ENCODE results near the gene NDUFA7.

Gene NDUFA7

DNA sequence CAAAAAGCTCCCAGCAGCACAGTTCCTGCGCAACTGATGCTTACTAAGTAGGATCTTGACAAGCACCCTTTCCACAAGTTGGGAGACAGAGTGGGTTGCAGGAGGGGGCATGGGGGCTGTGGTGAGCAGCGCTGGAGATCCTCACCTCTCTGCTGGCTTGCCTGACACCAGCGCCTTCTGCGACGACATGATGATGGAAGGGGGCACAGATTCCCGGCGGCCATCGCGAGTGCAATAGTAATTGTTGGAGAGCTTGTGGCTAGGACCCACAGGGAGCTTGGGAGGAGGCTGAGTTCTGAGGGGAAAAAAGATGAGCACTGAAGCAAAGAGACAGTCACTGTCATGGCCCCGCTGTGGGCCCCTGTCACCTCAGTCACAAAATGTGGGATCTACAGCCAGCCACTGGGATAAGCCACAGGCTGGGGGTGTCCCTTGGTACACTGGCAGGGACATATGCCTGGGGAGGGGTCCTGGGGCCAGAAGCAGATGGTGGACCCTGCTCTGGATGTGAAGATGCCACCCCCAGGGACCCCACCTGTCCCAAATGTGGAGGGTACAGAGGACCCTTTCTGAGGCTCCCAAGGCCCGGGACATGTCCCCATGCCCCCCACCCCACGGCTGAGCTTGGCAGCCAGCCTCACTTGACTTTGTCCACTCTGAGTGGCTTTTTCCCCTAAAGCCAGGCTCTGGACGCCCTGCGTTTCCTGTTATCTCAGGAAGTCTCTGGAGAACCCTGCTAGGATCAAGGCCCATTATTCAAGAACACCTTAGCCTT lies 4.6 kb downstream of the NDUFA7 start:
- TF ChIP-seq, protein P1, sequence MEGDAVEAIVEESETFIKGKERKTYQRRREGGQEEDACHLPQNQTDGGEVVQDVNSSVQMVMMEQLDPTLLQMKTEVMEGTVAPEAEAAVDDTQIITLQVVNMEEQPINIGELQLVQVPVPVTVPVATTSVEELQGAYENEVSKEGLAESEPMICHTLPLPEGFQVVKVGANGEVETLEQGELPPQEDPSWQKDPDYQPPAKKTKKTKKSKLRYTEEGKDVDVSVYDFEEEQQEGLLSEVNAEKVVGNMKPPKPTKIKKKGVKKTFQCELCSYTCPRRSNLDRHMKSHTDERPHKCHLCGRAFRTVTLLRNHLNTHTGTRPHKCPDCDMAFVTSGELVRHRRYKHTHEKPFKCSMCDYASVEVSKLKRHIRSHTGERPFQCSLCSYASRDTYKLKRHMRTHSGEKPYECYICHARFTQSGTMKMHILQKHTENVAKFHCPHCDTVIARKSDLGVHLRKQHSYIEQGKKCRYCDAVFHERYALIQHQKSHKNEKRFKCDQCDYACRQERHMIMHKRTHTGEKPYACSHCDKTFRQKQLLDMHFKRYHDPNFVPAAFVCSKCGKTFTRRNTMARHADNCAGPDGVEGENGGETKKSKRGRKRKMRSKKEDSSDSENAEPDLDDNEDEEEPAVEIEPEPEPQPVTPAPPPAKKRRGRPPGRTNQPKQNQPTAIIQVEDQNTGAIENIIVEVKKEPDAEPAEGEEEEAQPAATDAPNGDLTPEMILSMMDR (IDR thresholded peaks at IDR 0.05), result no peak

DNA sequence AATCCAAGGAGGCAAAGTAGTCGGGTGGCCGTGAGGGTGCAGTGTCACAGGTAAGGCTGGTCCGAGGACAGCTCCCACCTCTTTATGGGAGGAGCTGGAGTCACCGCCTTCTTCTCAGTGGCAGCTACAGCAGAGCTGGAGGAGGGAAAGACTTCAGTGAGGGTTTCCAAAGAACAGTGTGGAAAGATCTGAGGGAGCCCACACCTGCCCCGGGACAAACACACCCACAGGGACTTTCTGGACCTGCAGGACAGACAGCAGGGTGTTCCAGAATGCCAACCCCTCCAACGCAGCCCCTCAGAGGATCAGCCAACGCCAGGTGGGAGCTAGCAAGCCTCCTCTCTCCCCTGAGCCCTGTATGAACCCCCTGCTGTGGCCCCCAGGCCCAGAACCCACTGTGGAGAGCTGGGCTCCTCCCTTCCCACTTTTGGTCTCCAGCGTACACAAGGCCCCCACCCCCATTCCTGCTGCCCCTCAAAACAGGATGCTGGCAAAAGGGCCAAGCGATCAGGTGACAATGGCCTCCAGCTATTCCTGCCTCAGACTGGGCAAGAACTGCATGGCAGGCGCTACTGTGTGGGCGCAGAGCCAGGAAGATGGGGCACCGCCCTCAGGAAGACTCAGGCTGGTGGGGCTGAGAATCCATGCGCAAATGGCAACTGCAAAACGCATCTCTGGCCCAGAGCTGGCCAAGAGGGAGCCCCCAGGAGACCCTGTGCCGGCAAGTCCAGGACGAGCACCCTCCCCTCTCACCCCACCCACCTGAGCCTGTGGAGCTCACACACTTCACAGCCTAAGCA lies 9.5 kb downstream of the NDUFA7 start:
- TF ChIP-seq, protein P1 (IDR thresholded peaks at IDR 0.05), result no peak

DNA sequence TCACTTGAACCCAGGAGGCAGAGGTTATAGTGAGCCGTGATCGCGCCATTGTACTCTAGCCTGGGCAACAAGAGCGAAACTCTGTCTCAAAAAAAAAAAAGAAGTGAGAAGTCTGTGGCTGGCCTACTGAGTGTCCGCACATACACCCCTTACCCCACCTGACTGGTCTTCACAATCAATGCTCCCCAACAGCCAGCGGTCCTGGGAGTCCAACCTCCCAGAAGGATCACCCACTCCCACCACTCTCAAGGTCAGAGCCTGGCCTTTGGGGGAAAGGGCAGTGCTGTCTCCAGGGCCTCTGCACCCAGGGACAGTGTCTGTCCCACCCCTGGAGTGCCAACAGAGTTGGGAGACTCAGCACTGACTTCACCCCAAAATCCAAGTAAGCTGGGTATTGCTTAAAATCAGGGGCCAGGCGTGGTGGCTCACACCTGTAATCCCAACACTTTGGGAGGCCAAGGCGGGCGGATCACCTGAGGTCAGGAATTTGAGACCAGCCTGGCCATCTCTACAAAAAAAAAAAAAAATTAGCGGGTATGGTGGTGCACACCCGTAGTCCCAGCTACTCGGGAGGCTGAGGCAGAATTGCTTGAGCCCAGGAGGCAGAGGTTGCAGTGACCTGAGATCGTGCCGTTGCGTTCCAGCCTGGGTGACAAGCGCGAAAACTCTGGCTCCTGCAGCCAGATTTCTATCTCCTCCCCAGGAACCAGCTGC lies 10.7 kb downstream of the NDUFA7 start:
- TF ChIP-seq, protein P1 (IDR thresholded peaks at IDR 0.05), result no peak

DNA sequence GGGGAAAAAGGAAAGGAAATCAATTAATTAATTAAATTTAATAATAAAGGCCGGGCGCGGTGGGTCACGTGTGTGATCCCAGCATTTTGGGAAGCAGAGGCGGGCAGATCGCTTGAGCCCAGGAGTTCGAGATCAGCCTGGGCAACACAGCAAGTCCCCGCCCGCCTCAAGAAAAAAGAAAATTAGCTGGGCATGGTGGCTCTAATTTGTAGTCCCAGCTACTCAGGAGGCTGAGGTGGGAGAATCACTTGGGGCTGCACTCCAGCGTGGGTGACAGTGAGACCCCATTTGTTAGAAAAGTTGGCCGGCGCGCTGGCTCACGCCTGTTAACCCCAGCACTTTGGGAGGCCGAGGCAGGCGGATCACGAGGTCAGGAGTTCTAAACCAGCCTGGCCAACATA lies 12.3 kb downstream of the NDUFA7 start:
- TF ChIP-seq, protein P1 (IDR thresholded peaks at IDR 0.05), result no peak

DNA sequence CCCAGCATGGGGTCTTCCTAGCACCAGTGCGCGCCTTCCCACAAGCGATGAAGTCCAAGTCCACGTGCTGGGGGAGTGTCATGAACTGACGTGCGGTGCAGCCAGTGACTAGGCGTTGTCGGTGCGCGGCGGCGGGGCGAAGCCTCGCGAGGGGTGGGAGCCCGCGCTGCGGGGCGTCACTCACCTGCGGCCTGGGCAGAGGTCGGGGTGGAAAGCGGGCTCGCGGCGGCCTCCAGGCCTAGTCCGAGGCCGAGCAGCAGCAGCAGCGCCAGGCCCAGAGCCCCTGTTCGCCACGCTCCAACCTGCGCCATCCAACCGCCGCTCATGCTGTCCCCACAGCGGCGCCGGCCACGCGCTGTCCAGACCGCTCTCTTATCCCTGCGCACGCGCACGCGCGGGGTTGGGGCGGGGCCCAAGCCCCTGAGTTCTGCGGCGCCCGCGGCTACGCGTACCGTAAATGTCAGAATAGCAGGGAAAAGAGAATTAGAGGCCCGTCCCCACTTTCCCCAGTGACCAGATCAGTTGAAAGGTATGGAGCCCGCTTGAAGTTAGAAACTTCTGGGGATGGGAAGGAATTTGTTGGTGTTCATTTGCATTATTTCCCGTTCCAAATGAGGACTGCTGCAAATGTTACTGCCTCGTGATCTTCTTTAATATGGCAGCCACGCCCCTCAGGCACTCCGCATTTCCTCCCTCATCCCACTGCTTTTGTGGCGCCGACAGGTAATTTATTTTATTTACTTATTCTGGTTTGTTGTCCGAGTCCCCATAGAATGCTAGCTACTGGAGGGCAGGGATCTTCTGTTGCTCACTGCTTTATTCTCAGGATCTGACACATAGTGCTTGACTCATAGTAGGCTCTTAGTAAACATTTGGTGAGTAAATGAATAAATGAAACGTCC lies 13.0 kb downstream of the NDUFA7 start, which contains the start of gene CD320:
TSS of gene CD320 (minus strand) at position 394 of the 902 bp plus-strand sequence. CDS start at position 326, 68 bp downstream.
- TF ChIP-seq, protein P1 (IDR thresholded peaks at IDR 0.05), result no peak

DNA sequence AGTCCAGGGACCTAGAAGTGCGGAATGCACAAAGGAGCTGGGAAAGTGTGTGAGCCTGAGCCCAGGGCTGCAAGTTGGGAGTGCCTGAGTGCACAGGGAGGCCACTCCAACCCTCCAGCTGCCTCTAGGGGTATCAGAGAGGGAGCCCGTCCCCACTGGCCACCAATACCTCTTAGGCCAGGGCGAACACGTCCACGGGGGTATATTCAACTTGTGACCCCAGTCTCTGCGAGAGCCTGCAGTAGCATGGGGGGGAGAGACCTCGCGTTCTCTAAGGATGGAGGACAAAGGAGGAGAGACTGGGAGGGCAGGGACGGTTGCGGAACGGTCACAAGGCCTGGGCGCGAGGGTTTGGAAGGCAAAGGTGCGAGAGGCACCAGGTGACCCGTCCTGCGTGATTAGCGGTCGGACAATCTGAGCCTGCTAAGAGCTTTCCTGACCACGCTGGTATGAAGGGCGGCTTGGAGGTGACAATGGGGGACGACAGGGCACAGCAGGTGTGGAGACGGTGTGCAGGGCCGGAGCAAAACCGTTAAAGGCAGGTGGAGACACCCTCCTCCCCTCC lies 13.7 kb downstream of the NDUFA7 start:
- TF ChIP-seq, protein P1 (IDR thresholded peaks at IDR 0.05), result no peak; the same call in 1 of the 2 replicates
